ENCODE data around the gene NPAS2. TPM values are rescaled to one million over a fixed set of nuclear protein-coding genes. Genes with fewer than 3 reads are reported as not detected.

The NPAS2 gene
- total RNA-seq, 2 experiments from 2014 or later: 4.2 to 4.9 TPM

DNA sequence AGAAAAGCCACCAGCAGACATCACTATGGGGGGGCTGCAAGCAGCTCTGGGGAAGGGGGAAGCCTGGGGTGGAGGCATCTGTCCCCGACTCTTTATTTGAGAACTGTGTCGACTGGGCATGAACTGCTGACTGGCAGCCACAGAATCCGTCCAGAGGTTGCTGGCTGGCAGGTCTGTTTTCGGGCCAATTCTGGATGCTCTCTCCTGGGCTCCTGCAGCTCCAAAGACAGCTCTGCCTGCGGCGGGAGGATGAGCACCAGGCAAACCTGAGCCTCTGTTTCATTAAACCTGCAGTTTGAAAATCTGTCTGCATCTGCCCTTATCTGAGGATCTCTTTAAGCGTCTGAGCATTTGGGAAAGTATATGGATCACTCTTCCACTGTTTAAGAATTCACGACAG is 147.8 kb downstream of the NPAS2 start:
- Mint-ChIP-seq H3K9me3 (no peaks in the 10 kb centered on the region), H3K4me1 (no peaks in the 10 kb centered on the region), H3K27me3 (no peaks in the 10 kb centered on the region), H3K4me3 (no peak overlapping the region), H3K36me3 (no peaks in the 10 kb centered on the region), H3K27ac (no peak overlapping the region)
- POLR2A ChIA-PET: no interaction called here
- DNase-seq: no peak
- ATAC-seq (ENCODE audit: low read depth): no peak

DNA sequence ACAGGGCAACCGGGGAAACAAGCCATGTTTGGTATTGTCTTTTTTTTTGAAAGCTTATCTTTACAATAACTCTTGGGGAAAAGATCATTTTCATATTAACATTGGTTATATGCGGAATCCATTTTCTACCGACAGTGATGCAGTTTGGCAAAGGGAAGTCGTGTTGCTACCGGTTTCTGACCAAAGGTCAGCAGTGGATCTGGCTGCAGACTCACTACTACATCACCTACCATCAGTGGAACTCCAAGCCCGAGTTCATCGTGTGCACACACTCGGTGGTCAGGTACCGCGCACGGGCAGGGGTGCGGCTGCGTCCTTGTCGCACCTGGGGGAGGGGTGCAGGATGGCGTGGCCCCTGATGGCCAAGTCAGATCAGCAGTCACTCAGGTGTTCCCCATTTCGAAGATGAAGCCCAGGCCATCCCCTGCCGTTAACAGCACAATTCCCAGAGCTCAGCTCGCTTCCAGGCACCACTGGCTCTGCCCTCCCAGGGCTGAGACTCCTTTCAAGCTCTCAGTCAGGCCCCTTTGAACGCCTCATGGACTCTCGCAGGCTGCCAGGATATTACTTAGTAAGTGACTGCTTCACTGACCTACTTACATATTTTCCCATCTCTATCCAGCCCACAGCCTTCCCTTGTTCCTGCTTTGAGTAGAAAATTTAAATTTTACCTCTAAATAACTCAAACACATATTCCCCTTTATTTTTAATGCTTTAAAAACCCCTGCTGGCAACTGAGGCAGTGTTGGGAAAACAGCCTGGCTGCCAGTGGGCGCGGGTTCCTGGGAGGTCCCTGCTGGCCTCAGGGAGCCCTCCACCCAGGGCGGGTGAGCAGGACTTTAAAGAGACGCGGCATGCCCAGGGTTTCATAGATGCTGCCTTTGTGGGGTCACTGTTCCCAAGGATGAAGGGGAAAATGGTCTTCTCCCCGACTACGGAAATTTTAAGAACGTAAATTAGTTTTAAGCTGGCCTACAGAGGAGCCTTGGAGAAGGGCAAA is 148.5 kb downstream of the NPAS2 start:
- POLR2A ChIA-PET: no interaction called here
- ATAC-seq (ENCODE audit: low read depth): no peak
- no peaks in the 10 kb centered on the region for H3K4me1 Mint-ChIP-seq

DNA sequence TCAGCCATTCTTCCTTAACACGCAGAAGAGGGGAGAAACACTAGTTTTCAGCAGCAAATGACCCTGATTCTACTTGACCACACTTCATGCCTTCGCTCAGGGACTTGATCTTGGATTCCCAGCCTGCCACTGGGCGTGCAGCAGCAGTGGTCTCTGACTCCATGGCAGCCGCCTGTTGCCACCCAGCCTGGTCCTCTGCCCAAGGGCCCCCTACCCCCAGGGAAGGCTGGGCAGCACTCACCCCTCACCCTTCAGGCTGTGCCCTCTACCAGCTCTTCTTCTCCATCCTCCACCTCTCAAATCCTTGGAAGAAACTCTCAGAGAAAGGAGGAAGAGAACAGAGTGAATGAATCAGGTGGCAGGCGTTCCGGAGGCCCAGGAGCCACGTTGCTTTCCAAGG is 150.1 kb downstream of the NPAS2 start:
- H3K27me3 Mint-ChIP-seq: no peaks in the 10 kb centered on the region
- H3K36me3 Mint-ChIP-seq: no peaks in the 10 kb centered on the region
- H3K27ac Mint-ChIP-seq: no peak overlapping the region
- H3K9me3 Mint-ChIP-seq: no peaks in the 10 kb centered on the region
- POLR2A ChIA-PET: no interaction called here
- no peak overlapping the region for H3K4me3 Mint-ChIP-seq
- DNase-seq (no peak), ATAC-seq (ENCODE audit: low read depth) (no peak)
- no peaks in the 10 kb centered on the region for H3K4me1 Mint-ChIP-seq

More for the DNA sequence above, 148.5 kb downstream of the NPAS2 start:
- no peak overlapping the region for H3K27ac Mint-ChIP-seq
- H3K36me3 Mint-ChIP-seq: no peaks in the 10 kb centered on the region
- no peak overlapping the region for H3K4me3 Mint-ChIP-seq
- DNase-seq: no peak
- H3K9me3 Mint-ChIP-seq: no peaks in the 10 kb centered on the region
- no peaks in the 10 kb centered on the region for H3K27me3 Mint-ChIP-seq

DNA sequence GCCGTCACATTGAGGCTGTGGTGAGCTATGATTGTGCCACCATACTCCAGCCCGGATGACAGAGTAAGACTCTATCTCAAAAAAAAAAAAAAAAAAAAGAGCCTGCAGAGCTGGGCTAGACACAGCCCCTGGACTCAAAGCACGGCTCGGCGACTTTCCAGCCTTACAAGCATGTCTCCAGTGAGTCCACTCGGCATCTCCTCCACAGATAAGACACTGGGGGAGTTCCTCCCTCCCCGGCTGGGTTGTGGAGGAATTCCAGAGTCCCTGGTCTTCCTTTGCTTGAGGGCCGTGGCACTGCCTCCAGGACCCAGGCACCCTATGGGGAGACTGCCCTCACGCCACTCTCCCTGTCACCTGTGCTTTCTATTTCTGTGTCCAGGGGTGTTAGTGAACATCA is 151.3 kb downstream of the NPAS2 start:
- Mint-ChIP-seq H3K27me3 (no peaks in the 10 kb centered on the region), H3K4me3 (no peak overlapping the region), H3K4me1 (no peaks in the 10 kb centered on the region), H3K27ac (no peak overlapping the region), H3K36me3 (no peaks in the 10 kb centered on the region), H3K9me3 (no peaks in the 10 kb centered on the region)
- DNase-seq: no peak
- ATAC-seq (ENCODE audit: low read depth): no peak
- POLR2A ChIA-PET: no interaction called here

DNA sequence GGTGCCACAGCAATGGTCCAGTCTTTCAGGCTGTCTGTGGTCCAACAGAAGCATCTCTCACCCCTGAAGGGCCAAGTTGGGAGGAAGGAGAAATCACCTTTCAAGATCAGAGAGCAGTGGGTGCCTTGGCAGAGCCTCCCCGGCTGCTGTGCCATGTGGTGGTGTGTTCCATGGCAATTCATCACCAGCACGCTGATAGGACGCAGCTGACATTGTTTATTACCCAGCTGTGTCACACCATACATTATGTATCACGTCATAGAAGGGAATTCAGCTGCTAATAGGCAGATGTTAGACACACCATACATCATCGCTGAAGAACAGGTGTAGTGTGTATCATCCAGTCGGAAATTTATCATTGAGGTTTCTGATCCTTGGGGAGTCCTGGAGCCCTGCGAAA is 152.5 kb downstream of the NPAS2 start:
- POLR2A ChIA-PET: no interaction called here
- Mint-ChIP-seq H3K4me1 (no peaks in the 10 kb centered on the region), H3K36me3 (no peaks in the 10 kb centered on the region), H3K27me3 (no peaks in the 10 kb centered on the region), H3K4me3 (no peak overlapping the region), H3K27ac (no peak overlapping the region), H3K9me3 (no peaks in the 10 kb centered on the region)
- no peak for ATAC-seq (ENCODE audit: low read depth)
- DNase-seq: no peak

DNA sequence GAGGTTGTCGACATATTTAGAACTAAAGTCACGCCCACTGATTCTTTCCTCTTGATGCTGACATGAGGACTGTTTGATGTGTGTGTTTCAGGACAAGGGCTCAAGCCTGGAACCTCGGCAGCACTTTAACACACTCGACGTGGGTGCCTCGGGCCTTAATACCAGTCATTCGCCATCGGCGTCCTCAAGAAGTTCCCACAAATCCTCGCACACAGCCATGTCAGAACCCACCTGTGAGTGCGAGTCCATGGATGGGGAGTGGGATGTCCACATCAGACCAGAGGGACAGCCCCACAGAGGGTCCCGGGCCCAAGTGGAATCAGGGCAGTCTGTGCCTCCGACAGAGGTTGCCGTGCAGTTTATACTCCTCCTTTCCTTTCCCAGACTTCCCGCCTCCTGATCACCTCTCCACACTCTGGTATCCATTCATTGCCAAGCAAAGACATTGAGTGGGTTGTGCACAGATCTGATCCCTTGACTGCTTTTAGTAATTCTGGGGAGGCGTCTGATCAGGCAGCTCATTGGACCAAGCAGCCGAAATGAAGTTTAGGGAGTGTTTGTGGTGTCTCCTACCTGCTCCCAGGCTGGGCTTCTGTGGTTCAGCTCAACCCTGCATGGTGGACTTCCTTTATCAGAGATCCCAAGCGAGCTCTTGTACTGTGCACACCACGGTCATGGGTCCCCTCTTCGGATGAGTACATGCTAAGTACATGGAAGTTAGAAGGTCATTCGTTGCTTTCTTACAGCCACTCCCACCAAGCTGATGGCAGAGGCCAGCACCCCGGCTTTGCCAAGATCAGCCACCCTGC is 155.0 kb downstream of the NPAS2 start:
- Mint-ChIP-seq H3K27me3 (no peaks in the 10 kb centered on the region), H3K4me1 (no peaks in the 10 kb centered on the region), H3K27ac (no peak overlapping the region), H3K9me3 (no peaks in the 10 kb centered on the region), H3K4me3 (no peak overlapping the region), H3K36me3 (no peaks in the 10 kb centered on the region)
- ATAC-seq (ENCODE audit: low read depth): no peak
- DNase-seq: no peak
- POLR2A ChIA-PET: no interaction called here

DNA sequence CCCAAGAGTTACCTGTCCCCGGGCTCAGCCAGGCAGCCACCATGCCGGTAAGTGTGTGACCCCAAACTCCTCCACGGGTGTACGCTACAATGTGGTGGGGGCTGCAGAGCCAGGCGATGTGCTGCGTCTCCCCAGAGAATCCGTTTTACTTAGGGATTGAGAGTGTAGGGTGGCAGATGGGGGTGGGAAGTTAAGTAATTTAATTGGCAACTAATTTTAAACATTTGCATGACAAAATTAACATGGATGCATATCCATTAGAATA is 155.5 kb downstream of the NPAS2 start:
- no peaks in the 10 kb centered on the region for H3K9me3 Mint-ChIP-seq
- DNase-seq (no peak), ATAC-seq (ENCODE audit: low read depth) (no peak)
- POLR2A ChIA-PET: no interaction called here
- no peak overlapping the region for H3K27ac Mint-ChIP-seq
- no peak overlapping the region for H3K4me3 Mint-ChIP-seq
- no peaks in the 10 kb centered on the region for H3K27me3 Mint-ChIP-seq
- H3K4me1 Mint-ChIP-seq: no peaks in the 10 kb centered on the region
- H3K36me3 Mint-ChIP-seq: no peaks in the 10 kb centered on the region

DNA sequence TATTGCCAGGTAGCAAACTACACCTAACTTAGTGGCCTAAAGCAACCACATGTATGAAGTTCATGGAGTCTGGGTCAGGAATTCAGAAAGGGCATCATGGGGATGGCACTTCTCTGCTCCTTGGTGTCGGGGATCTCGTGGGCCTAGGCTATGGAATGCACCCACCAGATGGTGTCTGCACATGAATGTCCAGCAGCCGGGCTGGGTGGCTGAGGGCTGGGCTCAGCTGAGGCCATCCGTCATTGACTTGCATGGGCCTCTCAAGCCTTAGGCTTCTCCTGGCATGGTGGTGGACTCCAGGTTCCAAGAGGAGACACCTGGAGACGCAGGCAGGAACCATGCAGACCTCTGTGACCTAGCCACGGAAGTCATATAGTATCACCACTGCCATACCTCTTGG is 156.1 kb downstream of the NPAS2 start:
- no peak overlapping the region for H3K4me3 Mint-ChIP-seq
- H3K27me3 Mint-ChIP-seq: no peaks in the 10 kb centered on the region

DNA sequence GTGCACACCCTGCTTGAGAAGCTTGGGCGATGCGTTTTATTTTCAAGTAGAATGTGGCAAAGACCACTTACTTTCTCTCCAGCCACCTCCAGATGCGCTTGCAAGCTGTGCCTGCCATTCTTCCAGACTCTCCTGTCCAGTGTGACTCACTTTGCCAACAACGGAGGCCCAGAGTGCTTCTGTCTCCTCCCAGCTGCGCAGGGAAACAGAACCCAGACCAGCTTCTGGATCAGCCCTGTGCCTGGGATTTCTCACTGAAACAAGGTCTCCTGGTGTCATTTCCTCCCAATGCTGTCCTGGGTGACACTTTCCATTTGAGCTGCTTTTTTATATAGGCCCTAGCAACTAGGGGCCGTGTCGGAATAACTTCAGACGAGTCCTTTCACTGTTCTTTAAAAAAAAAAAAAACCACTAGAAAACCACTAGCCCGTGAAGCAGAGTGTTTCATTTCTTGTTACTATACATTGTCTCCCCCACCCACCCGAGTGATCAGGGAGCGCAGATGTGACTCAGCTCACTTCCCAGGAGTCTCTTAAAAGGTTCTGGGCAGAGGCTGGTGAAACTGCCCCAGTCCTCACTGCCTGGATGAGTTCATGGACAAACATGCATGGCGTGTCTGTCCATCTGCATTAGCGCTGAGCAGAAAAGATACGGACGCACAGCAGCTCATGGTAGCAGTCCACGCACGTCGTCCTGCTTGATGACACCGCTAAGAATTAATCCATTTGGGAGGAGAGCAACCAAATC is 156.9 kb downstream of the NPAS2 start:
- POLR2A ChIA-PET: no interaction called here
- ATAC-seq (ENCODE audit: low read depth): no peak
- Mint-ChIP-seq H3K27me3 (no peaks in the 10 kb centered on the region), H3K36me3 (no peaks in the 10 kb centered on the region), H3K4me1 (peaks cover 3% of the 10 kb centered on the region), H3K9me3 (no peaks in the 10 kb centered on the region), H3K4me3 (no peak overlapping the region), H3K27ac (no peak overlapping the region)
- no peak for DNase-seq

More for the DNA sequence above, 156.1 kb downstream of the NPAS2 start:
- Mint-ChIP-seq H3K9me3 (no peaks in the 10 kb centered on the region), H3K4me1 (peaks cover 2% of the 10 kb centered on the region), H3K36me3 (no peaks in the 10 kb centered on the region), H3K27ac (no peak overlapping the region)
- ATAC-seq (ENCODE audit: low read depth) (no peak), DNase-seq (no peak)
- POLR2A ChIA-PET: no interaction called here

DNA sequence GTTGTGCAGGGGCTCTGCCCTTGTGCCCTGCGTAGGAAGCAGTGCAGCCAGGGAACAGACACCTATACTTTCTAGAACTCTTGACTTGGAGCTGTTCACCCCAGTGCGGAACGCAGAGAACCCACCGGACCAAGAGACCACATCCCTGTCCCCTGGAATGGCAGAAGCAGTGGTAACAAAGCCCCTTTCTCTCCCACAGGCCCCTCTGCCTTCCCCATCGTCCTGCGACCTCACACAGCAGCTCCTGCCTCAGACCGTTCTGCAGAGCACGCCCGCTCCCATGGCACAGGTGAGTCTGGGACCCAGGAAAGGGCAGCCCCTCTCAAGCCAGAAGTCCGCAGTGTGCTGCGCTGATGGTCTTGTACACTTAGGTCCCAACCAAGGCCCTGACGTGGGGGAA is 157.6 kb downstream of the NPAS2 start:
- Mint-ChIP-seq H3K27me3 (no peaks in the 10 kb centered on the region), H3K9me3 (no peaks in the 10 kb centered on the region), H3K27ac (no peak overlapping the region), H3K4me1 (peaks cover 3% of the 10 kb centered on the region), H3K36me3 (no peaks in the 10 kb centered on the region), H3K4me3 (no peak overlapping the region)
- DNase-seq (no peak), ATAC-seq (ENCODE audit: low read depth) (no peak)
- POLR2A ChIA-PET: no interaction called here

DNA sequence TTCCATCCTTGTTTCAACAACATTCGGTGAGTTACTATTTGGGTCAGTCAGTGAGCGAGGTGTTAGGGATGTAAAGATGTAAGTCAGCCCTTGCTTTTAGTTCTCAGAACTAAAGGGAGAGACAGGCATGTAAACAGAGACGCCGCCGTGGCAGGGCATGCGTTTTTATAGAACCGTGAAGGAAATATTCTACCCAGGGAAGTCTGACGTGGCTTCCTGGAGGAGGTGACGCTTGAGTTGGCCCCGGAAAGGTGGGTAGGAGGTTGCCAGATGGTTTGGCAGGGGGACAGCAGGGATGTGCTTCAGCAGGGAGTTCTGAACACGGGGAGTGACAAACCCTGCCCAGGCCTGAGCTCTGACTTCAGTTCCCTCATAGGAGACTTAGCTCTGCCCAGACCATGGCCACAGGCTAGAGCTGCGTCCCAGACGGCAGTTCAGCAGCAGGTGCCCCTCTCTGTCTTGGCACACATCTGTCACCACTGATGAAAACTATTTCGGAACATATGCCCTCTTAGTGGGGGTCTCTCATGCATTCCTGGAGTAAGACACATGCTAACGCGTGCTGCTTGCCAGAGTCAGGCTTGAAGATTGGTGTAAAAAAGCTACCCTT is 158.7 kb downstream of the NPAS2 start:
- POLR2A ChIA-PET: no interaction called here
- H3K27ac Mint-ChIP-seq: no peak overlapping the region
- H3K9me3 Mint-ChIP-seq: no peaks in the 10 kb centered on the region
- peaks cover 3% of the 10 kb centered on the region for H3K4me1 Mint-ChIP-seq
- H3K4me3 Mint-ChIP-seq: no peak overlapping the region
- ATAC-seq (ENCODE audit: low read depth): no peak
- no peaks in the 10 kb centered on the region for H3K36me3 Mint-ChIP-seq
- no peak for DNase-seq
- no peaks in the 10 kb centered on the region for H3K27me3 Mint-ChIP-seq

DNA sequence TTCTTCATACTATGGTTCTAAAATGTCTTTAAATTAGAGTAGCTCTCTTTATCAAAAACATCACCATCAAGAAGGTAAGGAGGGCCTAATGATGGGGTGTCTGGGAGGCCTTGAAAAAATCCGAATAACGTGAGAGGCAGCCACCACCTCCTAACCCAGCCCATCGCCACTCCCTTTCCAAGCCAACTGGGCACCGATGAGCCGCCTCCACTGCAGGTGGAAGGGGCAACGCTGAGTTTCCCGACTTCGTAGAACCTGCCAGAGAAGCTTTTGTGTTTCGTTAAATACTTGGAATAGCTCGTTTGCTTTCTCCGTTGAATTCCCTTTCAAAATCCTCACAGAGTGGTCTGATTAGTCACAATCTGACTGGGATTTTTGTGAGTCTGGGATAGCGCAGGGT is 160.1 kb downstream of the NPAS2 start:
- Mint-ChIP-seq H3K4me1 (peaks cover 4% of the 10 kb centered on the region), H3K27ac (no peak overlapping the region), H3K9me3 (no peaks in the 10 kb centered on the region), H3K36me3 (no peaks in the 10 kb centered on the region), H3K4me3 (no peak overlapping the region), H3K27me3 (no peaks in the 10 kb centered on the region)
- ATAC-seq (ENCODE audit: low read depth) (no peak), DNase-seq (no peak)
- POLR2A ChIA-PET: no interaction called here

DNA sequence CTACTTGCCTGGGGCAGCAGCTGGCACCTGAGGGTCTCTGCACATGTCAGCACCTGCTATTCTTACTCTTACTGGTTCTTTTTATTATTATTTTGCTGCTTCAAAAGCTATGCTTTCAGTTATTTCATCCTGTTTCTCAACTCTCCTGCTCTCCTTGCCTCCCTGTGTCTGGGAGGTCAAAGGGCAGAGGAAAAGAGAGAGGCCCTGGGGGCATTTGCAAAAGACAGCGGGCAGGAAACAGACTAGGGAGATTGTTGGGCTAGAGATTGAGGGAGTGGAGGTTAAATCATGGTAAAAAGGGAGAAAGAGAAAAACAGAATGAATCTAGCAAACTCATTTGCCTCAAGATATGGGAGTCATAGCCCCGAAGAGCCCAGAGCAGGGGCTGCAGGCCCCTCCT is 161.1 kb downstream of the NPAS2 start:
- no peak overlapping the region for H3K4me3 Mint-ChIP-seq
- H3K9me3 Mint-ChIP-seq: no peaks in the 10 kb centered on the region
- H3K4me1 Mint-ChIP-seq: peaks cover 4% of the 10 kb centered on the region
- ATAC-seq (ENCODE audit: low read depth) (no peak), DNase-seq (no peak)
- no peak overlapping the region for H3K27ac Mint-ChIP-seq
- POLR2A ChIA-PET: no interaction called here
- H3K36me3 Mint-ChIP-seq: no peaks in the 10 kb centered on the region
- no peaks in the 10 kb centered on the region for H3K27me3 Mint-ChIP-seq
